Activated CD4-positive, alpha-beta memory T cell treated with anti-CD3 and anti-CD28 coated beads, Interleukin-2, amount 10 ng/mL, durations not matched to agents 7 days and 5 days (primary cell): ENCODE data around the gene PRKX. TPM values are rescaled to one million over a fixed set of nuclear protein-coding genes. Genes with fewer than 3 reads are reported as not detected.
"Not testable (repeated sequence)": the region's sequence is repeated elsewhere in the genome, so short reads cannot be mapped to it uniquely, and the experiment has no call there.

Source experiments
- CTCF ChIA-PET: fragments of 350-600 bp; sonication (Branson Sonifier 250); formaldehyde crosslinking; loops from one replicate; lab custom pipeline; 2021; ENCODE audit warnings: antibody characterized with exemption, inconsistent platforms; lab: Charles Lee
- POLR2A ChIA-PET: fragments of 350-600 bp; sonication (Branson Sonifier 250); formaldehyde crosslinking; loops from one replicate; lab custom pipeline; 2021; ENCODE audit warnings: antibody characterized with exemption; lab: Charles Lee
- DNase-seq: peaks from one replicate; pipeline ENCODE4 v3.0.0-alpha.2; 2020
- H3K27ac Mint-ChIP-seq: one replicate; pipeline ENCODE4 v1.8.0; 2021; ENCODE audit warnings: mild to moderate bottlenecking, mixed read lengths
- H3K27me3 Mint-ChIP-seq: one replicate; pipeline ENCODE4 v1.8.0; 2021; ENCODE audit warnings: mixed read lengths
- H3K36me3 Mint-ChIP-seq: one replicate; pipeline ENCODE4 v1.8.0; 2021; ENCODE audit warnings: low read depth, mixed read lengths
- H3K4me1 Mint-ChIP-seq: one replicate; pipeline ENCODE4 v1.8.0; 2021; ENCODE audit warnings: mixed read lengths
- H3K4me3 Mint-ChIP-seq: one replicate; pipeline ENCODE4 v1.8.0; 2021; ENCODE audit warnings: mild to moderate bottlenecking, mixed read lengths
- H3K9me3 Mint-ChIP-seq: one replicate; pipeline ENCODE4 v1.8.0; 2021; ENCODE audit warnings: mixed read lengths
- total RNA-seq, 2 experiments: library from RNA; stranded (reverse); gene quantifications; one replicate each; pipeline ENCODE4 v1.2.3, GENCODE V29; 2021

PRKX gene
- total RNA-seq, 2 experiments from 2014 or later = 141 to 145 TPM

GRCh38 chrX:3581609-3582108 is 131.8 kb downstream of the PRKX start:
- DNase-seq = no peak
- no peak overlapping the region for H3K27ac Mint-ChIP-seq
- no peaks in the 10 kb centered on the region for H3K9me3 Mint-ChIP-seq
- H3K27me3 Mint-ChIP-seq = no peaks in the 10 kb centered on the region
- POLR2A ChIA-PET = no interaction called here
- H3K4me3 Mint-ChIP-seq = no peak overlapping the region
- CTCF ChIA-PET = no interaction called here
- H3K36me3 Mint-ChIP-seq = peaks cover 4% of the 10 kb centered on the region
- H3K4me1 Mint-ChIP-seq = peaks cover 21% of the 10 kb centered on the region

GRCh38 chrX:3577551-3577950 is 135.9 kb downstream of the PRKX start:
- H3K4me1 Mint-ChIP-seq = no peaks in the 10 kb centered on the region
- no peak for DNase-seq
- POLR2A ChIA-PET = no interaction called here
- H3K27me3 Mint-ChIP-seq = no peaks in the 10 kb centered on the region
- H3K4me3 Mint-ChIP-seq = no peak overlapping the region
- CTCF ChIA-PET = no interaction called here
- H3K9me3 Mint-ChIP-seq = no peaks in the 10 kb centered on the region
- H3K36me3 Mint-ChIP-seq = no peaks in the 10 kb centered on the region
- H3K27ac Mint-ChIP-seq = no peak overlapping the region

DNA sequence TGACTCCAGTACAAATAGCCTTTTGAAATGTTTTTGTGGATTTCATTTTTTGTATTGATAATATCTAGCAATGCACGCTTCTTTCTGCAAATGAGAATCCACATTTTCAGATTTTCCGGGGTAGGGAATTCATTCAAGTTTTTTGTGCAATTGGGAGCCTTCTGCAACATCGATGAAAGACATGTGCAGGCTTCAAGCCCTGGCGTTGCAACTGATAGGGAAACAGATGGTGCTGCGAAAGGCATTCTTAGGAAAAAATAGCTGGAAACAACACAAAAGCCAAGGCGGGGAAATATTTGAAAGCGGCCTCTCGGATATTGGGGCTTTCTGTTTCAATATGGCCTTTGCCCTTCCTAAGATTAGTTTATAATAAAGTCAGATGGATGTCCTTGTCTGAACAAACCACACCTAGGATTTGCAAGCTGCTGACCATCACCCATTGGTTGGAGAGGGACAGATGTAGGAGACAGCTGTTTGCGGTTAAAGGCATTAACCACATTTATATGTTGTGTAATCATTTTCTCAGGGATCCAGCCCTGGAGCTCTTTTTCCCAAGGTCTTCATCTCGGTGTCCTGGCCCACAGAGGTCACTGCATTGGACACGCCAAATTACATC is 136.5 kb downstream of the PRKX start:
- H3K9me3 Mint-ChIP-seq = no peaks in the 10 kb centered on the region
- no peak overlapping the region for H3K4me3 Mint-ChIP-seq
- H3K4me1 Mint-ChIP-seq = no peaks in the 10 kb centered on the region
- POLR2A ChIA-PET = no interaction called here
- no peaks in the 10 kb centered on the region for H3K36me3 Mint-ChIP-seq
- no peak overlapping the region for H3K27ac Mint-ChIP-seq
- no peaks in the 10 kb centered on the region for H3K27me3 Mint-ChIP-seq
- no peak for DNase-seq
- CTCF ChIA-PET = no interaction called here

- CTCF ChIA-PET = no interaction called here
Measured at GRCh38 chrX:3567686-3568085, 145.8 kb downstream of the PRKX start.

DNA sequence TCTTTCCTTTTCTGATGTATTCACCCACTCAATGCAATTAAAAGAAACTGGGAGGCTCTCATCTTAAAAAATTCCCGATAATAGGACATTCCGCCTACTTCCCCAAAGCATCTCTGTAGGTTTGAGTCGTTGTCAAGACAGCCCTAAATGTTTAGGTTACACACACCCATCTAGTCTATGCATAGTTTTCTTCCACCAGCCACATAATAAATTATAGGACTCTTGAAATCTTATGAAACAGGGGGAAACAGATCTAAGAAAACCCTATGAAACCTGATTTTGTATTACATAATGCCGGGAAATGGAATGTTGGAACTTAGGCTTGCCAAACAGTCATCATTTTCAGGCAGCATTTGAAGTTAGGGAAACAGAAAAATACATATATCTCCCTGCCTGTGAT is 150.0 kb downstream of the PRKX start:
- ChIA-PET CTCF (no interaction called here), POLR2A (no interaction called here)
- Mint-ChIP-seq H3K36me3 (no peaks in the 10 kb centered on the region), H3K27me3 (no peaks in the 10 kb centered on the region), H3K9me3 (no peaks in the 10 kb centered on the region), H3K4me3 (no peak overlapping the region), H3K4me1 (no peaks in the 10 kb centered on the region), H3K27ac (no peak overlapping the region)
- DNase-seq = no peak

More at GRCh38 chrX:3567686-3568085, 145.8 kb downstream of the PRKX start:
- Mint-ChIP-seq H3K4me1 (no peaks in the 10 kb centered on the region), H3K36me3 (no peaks in the 10 kb centered on the region), H3K27me3 (no peaks in the 10 kb centered on the region), H3K4me3 (no peak overlapping the region), H3K9me3 (no peaks in the 10 kb centered on the region), H3K27ac (no peak overlapping the region)
- POLR2A ChIA-PET = no interaction called here
- DNase-seq = no peak

DNA sequence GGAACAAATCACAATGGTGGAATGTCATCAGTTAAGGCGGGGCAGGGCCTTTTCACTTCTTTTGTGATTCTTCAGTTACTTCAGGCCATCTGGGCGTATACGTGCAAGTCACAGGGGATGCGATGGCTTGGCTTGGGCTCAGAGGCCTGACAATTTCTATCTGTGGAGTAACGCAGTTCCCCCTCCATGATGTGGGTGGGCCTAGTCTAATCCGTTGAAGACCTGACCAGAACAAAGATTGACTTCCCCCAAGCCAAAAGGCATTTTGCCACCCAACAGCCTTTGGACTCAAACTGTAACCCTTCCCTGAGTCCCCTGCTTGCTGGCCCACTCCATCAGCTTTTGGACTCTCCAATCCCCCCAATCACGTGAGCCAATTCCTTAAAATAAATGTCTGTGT is 153.4 kb downstream of the PRKX start:
- CTCF ChIA-PET, H3K4me1 Mint-ChIP-seq, H3K36me3 Mint-ChIP-seq, H3K27me3 Mint-ChIP-seq, DNase-seq, H3K4me3 Mint-ChIP-seq, POLR2A ChIA-PET, H3K9me3 Mint-ChIP-seq, H3K27ac Mint-ChIP-seq: not testable (repeated sequence)
